Activated T-cell treated with anti-CD3 and anti-CD28 coated beads, Interleukin-2, amount 50 U/mL, for 48 hours (primary cell): Measurements from ENCODE around the gene MASP1.
"Not testable (repeated sequence)": the region's sequence is repeated elsewhere in the genome, so short reads cannot be mapped to it uniquely, and the experiment has no call there.

Source experiments
- DNase-seq, 2 experiments: peaks; one replicate each; pipeline ENCODE4 v3.0.0-alpha.2; 2020

The MASP1 gene

DNA sequence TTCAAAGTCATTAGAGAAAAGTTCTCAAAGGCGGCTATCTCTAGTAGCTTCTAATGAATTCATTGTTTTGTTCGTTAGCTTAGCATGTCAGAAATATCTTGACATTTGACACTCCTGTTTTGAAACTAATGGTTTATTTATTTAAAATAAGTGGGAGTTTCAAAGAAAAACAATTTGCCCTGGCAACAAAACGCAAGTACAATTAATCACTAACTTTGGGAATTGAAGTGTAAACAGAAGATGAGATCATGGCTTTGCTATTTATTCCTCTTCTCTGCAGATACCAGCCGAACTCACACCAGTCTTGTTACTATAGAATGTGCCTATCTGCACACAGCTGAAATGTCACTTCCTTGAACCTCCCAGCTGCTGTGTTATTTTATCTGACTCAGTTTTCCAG is 27.5 kb downstream of the MASP1 start:
- no peak for DNase-seq

DNA sequence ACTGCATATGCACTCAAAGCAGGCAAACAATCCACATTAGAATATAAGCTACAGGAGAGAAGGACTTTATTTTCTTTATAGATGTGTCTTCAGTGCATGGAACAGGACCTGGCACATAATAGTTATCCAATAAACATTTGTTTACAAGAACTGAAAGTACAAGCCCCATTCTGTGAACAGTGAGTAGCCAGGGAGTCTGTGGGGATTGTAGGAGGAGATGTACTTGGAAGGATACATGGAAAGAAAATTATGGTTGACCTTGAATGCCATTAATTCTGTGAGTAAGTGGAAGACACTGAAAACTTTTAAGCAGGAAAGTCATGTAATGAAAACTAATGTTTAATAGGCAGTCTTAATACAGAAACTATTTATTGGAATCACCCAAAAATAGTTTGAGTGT is 28.3 kb downstream of the MASP1 start:
- no peak for DNase-seq

DNA sequence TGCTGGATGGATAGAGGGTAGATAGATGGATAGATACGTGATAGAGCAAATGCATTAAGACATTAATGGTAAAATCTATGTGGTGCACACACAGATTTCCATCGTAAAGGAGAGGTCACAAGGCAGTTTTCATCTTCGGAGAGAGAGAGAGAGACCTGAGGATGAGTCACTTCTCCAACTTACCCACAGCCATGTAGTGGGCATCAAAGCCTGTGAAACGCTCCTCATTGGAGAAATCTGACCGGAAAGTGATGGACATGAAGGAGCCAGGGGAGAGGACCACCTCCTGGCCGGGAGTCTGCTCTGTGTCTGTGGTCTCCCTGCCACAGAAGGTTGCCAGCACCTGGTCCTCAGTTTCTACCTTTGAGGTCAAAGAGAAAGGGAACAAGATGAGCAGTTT is 29.2 kb downstream of the MASP1 start:
- no peak for DNase-seq

GRCh38 chr3:187261541-187261969 is 30.0 kb downstream of the MASP1 start:
- no peak for DNase-seq

DNA sequence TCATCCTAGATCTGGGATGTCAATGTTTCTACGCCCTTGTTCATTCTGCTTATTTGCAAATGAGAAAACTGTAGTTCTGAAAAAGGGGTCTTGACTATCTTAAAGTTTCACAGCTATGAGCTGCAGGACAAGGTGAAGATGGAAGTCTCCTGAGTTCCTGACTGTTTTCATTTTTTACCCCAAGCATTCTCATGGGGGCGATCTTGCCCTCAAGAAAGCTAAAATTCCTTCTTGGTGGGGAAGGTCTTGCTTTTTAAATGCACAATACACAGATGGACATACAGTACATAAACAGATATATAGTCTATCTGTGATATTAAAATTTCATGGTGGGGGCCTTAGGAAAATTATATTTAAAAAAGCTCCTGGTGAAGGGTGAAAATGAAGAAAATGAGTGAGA is 32.4 kb downstream of the MASP1 start:
- no peak for DNase-seq

GRCh38 chr3:187257992-187258692 is 33.4 kb downstream of the MASP1 start:
- no peak for DNase-seq

GRCh38 chr3:187257471-187257870 is 34.1 kb downstream of the MASP1 start:
- no peak for DNase-seq

DNA sequence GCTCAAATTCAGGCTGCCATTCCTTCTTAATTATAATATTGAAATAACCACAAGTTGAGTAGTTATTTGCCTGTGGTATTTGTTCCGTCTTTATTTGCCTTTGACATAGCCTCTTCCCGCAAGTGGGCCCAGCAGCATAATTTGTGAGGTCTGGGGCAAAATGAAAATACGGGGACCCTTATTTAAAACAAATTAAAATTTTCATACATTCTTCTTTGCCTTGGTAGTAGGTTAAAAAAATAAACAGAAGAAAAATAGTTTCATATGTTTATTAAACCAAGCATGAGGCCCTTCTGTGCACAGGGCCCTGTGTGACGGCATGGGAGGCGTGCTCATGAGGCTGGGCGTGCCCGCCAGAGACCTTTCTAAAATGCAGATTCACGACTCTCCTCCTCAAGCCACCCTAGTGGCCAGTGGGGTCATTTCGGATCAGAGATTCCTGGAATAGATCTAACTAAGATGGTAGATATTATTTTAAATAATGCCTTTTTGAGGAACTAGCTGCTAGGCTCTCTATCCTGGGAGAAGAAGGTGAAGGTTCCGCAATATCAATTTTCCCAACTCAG is 35.4 kb downstream of the MASP1 start:
- DNase-seq, result no peak

DNA sequence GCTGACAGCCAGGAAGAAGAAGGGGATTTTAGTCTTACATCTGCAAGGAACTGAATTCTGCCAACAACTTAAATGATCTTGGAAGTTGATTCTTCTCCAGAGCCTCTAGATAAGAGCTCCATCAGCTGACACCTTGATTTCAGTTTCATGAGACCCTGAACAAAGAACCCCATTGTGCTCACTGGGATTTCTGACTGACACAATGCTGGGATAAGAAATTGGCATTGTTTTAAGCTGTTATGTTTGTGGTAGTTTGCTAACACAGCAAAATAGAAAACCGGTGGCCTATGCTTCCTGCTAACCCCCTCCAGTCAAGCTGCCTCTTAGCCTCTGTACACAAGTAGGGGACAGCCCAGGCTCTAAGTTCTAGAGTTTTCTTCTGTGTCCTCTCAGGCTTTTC is 36.2 kb downstream of the MASP1 start:
- DNase-seq, result no peak

DNA sequence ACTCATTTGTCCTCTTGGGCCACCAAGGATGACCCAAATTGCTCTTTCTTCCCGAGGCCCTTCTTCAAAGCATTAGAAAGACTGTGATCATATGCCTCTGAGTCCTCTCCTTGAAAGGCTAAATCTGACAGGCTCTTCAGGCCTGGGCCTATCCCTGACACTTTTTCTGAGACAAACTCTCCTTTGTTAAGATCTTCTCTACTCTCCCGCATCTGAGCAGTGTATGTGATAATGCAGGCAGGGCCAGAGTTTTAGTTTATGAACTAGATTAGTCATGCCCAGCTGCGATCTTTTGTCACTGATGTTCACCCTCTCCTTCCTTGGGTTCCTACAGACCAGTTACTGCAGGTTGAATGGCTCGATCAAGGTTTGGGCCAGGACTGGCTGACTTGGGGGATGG is 39.2 kb downstream of the MASP1 start:
- DNase-seq, result no peak

DNA sequence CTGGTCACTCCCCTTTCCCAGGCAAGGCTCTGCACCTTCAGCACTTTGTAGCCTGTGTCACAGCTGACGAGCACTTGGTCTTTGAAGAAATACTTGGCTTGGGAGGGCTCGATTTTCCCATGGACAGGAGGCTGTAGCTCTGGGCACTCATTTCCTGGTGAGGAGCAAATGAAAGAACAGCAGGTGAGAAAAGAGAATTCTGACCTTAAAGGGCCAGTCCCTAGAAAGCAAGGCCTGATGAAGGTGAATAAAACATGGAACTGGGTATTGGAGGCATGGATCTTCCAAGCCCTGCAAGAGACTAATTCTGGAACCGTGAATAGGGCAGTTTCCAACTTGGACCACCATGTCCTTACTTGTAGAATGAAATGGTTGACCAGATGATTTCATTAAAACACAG is 39.9 kb downstream of the MASP1 start:
- no peak for DNase-seq

DNA sequence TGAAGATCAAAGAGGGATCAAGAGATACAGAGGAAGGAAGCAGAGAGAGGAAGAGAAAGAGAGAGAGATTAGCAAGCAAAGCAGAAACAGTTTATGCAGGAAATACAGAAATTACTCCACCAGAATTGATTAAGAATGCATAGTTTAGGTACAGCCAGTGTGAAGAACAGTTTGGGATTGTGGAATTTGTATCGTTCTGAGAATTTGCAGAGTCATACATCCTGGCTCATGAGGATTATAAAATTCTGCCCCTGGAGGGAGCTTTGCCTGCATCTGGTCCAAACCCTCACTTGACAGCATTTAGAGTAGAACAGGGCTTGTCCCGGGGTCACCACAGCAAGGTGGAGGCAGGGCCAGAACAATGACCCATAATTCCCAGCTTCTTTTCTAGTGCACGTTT is 44.1 kb downstream of the MASP1 start:
- DNase-seq, result no peak

DNA sequence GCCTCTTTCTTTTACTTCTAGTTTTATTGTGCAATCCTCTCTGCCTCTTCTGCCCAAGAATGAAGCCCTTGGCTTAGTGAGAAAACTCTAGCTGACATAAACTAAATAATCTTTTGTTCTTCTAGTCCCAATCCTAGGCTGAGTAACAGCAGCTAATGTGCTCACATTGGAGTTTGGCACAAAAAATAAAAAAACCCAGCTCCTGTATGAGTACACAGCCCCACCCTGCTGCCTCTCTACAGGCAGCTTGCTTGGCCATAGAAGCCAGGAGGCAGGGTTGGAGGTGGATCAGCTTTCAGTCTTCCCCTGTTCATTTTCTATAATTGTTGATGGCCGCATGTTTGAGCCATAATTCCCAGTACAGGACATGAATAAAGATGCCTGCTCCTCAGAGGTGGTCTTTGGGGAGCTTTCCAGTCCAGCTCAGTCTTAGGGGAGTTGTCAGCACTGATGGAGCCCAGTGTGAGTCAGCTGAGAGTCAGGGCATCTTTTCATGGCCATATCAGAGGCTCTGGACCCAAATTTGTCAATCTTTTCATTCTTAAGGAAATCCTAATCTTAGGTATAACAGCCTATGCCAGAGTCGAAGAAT is 47.5 kb downstream of the MASP1 start:
- no peak for DNase-seq

GRCh38 chr3:187242900-187243299 is 48.6 kb downstream of the MASP1 start:
- no peak for DNase-seq

DNA sequence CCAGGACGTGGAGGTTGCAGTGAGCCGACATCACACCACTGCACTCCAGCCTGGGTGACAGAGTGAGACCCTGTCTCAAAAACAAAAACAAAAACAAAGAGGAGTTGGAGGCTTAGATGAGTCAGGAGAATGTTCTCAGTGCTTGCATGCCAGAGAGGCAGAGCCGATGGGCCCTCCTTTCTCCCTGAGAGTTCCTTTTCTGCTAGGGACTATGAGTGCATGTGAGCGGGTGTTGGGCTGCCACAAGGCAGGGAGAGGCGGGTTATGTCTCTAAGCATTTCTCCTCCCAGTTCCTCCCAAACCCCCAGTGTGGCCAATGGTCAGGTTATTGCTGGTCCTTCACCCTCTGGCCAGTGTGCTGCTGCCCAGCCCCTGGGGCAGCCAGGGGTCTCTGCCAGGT is 49.1 kb downstream of the MASP1 start:
- no peak for DNase-seq

DNA sequence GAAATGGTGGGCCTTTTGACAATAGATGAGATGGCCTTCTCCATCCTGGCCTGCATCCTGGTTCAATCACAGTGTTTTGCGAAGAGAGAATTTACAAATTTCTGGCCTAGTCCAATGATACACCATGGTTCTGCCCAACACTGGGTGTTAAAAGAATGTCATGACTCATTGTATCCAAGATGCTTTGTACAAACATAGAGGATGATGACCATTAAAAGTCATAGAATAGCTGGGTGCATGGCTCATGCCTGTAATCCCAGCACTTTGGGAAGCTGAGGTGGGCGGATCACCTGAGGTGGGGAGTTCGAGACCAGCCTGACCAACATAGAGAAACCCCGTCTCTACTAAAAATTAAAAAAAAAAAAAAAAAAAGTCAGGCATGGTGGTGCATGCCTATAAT is 52.7 kb downstream of the MASP1 start:
- DNase-seq, result not testable (repeated sequence)

DNA sequence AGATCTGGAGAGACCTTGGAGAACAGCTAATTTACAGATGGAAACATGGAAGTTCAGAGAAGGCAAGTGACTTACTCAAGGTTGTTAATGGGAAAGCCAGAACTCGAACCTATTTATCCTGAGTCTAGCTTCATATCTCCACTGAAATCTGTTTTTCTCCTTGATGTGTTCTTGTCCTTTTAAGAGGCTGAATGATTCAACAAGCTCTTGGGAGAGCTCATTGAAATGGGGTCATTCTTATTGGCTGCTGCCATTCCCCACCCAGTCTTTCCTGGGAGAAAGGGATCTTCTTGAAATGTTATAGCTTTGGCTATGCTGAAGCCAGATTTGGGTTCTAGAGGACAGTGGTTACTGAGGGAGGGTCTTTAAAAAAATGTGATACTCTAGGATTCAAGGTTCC is 53.3 kb downstream of the MASP1 start:
- DNase-seq, result no peak

GRCh38 chr3:187237741-187238140 is 53.8 kb downstream of the MASP1 start:
- DNase-seq, result no peak

DNA sequence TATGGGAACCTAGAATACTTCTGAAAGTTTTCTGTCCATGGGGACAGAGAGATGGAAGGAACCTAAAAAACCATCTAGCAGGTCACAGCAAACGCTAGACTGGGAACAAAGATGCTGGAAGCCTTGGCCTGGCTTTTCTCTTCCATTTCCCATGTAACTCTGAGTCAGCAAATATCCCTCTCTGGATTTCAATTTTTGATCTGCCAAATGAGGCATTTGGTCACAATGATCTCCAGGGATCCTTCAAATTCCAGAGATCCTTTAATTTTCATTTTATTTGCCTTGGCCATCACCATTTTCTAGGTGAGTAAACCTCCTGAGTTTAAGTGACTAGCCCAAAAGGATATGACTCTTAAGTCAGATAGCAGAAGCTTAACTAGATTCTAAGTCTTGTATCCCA is 54.6 kb downstream of the MASP1 start:
- no peak for DNase-seq

DNA sequence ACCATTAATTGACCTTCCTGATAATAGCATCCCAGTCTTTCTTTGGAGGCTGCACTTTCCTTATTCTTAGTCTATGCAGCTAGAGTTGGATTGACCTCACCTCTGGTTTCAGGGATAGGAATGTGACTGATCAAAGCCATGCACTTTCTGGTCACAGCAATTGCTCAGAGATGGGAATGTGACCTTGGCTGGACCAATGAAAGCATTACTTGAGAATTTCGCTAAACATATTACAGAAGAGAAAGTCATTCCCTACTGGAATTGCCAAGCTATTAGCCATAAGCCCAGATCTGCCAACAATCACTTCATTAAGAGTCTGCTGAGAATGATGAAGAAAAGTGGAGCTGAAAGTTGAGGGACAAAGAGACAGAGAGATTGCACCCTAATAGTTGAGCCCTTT is 61.5 kb downstream of the MASP1 start:
- DNase-seq, result no peak

DNA sequence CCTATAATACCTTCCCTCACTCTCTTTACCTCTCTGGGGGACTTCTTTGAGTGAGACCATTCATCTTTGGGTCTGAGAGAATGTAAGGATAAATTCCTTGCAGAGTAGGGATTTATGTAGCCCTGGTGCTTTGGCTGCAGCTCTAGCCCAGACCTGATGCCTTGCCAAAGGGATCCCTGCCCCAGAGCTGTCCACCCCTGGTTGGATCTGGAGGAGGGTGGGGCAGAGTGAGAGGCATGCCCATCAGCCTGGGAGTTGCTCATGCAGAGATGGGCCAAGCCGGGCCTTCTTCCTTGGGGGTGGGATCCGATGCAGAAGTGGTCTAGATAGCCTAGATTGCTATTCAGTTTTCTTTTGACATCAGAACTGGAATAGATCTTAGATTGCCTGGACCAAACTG is 62.8 kb downstream of the MASP1 start:
- DNase-seq, result no peak

GRCh38 chr3:187227658-187228258 is 63.8 kb downstream of the MASP1 start:
- DNase-seq, result no peak

DNA sequence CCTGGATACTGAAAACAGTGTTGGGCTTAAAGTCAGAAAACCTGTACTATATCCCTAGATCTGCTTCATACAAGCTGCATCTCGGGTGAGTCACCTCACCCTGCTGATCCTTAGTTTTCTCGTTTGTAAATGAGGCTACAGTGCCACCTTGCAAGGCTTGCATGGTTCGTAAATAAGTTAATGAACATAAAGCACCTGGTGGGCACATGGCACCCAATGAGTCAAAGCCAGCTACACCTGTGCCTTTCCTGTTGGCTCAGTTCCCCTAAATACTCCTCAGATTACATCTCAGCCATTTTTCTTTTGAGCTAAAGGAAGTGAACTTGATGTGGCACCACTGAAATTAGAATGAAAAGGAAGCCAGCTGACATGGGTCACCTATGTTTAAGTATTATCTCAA is 67.7 kb downstream of the MASP1 start:
- no peak for DNase-seq

DNA sequence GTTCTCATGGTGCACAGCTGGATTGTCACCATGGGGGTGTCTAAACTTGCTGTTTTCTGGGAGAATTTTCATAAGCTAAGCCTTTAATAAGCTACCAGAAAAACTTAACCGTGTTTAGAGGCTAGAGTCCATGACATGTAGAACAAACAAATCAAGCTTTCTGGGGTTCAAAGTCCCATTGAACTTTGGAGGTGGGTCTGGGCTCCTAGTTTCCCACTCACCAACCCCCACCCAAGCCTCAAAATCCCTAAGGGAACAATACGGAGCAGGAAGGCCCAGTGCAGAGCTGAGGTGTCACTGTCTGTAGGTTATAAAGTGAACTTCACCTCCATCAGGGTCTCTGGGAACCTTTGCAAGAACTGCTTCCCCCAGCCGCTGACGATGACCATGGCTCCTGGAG is 68.7 kb downstream of the MASP1 start:
- DNase-seq, result no peak
